GM18505 (cell line): ENCODE data around the gene TAF8.

Source experiments
- ATAC-seq: cut with Tn5 transposase; IDR thresholded peaks from one replicate; pipeline ENCODE4 v1.9.1; 2021; ENCODE audit not compliant: unreplicated experiment
- POLR2A ChIP-seq: IDR thresholded peaks from 4 replicates; pipeline ENCODE4 v1.6.1; 2011; ENCODE audit warnings: borderline replicate concordance; ENCODE audit not compliant: insufficient read depth, insufficient read length; ENCODE audit errors: extremely low read depth

The TAF8 gene

GRCh38 chr6:42123379-42124103 lies 73.2 kb downstream of the TAF8 start:
- no peak for ATAC-seq
- TF ChIP-seq POLR2A = no peak

- ATAC-seq = no peak
- no peak for TF ChIP-seq POLR2A
These were observed 74.0 kb downstream of the TAF8 start for GRCh38 chr6:42124223-42124836.

- TF ChIP-seq POLR2A = no peak
- no peak for ATAC-seq
These were observed 74.9 kb downstream of the TAF8 start for GRCh38 chr6:42125231-42125630.

- no peak for TF ChIP-seq POLR2A
- no peak for ATAC-seq
These were observed 75.3 kb downstream of the TAF8 start for GRCh38 chr6:42125663-42126062.

- TF ChIP-seq POLR2A = no peak
- no peak for ATAC-seq
These were observed 78.4 kb downstream of the TAF8 start for GRCh38 chr6:42128460-42129359.

GRCh38 chr6:42129360-42129676 lies 79.0 kb downstream of the TAF8 start:
- TF ChIP-seq POLR2A = no peak
- no peak for ATAC-seq

- ATAC-seq = no peak
- TF ChIP-seq POLR2A = no peak
These were observed 81.2 kb downstream of the TAF8 start for GRCh38 chr6:42131531-42131930.

- ATAC-seq = no peak
- no peak for TF ChIP-seq POLR2A
These were observed 83.6 kb downstream of the TAF8 start for GRCh38 chr6:42133926-42134325.

- no peak for TF ChIP-seq POLR2A
- no peak for ATAC-seq
These were observed 84.8 kb downstream of the TAF8 start for GRCh38 chr6:42135161-42135560.

GRCh38 chr6:42135722-42136121 lies 85.4 kb downstream of the TAF8 start:
- TF ChIP-seq POLR2A = no peak
- ATAC-seq = no peak

GRCh38 chr6:42136508-42137193 lies 86.3 kb downstream of the TAF8 start:
- no peak for ATAC-seq
- no peak for TF ChIP-seq POLR2A
